LHCN-M2 (cell line): ENCODE data around the gene UCMA. TPM values are rescaled to one million over a fixed set of nuclear protein-coding genes. Genes with fewer than 3 reads are reported as not detected.
"Not testable (repeated sequence)": the region's sequence is repeated elsewhere in the genome, so short reads cannot be mapped to it uniquely, and the experiment has no call there.

Source experiments
- DNase-seq: peaks from one replicate; pipeline ENCODE4 v3.0.0-alpha.2; 2012; ENCODE audit warnings: low read depth
- polyA plus RNA-seq: library from polyadenylated mRNA; unstranded; fragments of >200 nt; gene quantifications from one replicate; pipeline ENCODE4 v1.2.1, GENCODE V29; 2012; ENCODE audit warnings: missing spikeins
- total RNA-seq: library from RNA; depleted of rRNA; stranded (reverse); fragments of >200 nt; gene quantifications from 2 replicates; pipeline ENCODE4 v1.2.3, GENCODE V29; 2014; rRNA removed

Gene UCMA, protein sequence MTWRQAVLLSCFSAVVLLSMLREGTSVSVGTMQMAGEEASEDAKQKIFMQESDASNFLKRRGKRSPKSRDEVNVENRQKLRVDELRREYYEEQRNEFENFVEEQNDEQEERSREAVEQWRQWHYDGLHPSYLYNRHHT
- not detected in 2 replicates for total RNA-seq
- not detected for polyA plus RNA-seq

DNA sequence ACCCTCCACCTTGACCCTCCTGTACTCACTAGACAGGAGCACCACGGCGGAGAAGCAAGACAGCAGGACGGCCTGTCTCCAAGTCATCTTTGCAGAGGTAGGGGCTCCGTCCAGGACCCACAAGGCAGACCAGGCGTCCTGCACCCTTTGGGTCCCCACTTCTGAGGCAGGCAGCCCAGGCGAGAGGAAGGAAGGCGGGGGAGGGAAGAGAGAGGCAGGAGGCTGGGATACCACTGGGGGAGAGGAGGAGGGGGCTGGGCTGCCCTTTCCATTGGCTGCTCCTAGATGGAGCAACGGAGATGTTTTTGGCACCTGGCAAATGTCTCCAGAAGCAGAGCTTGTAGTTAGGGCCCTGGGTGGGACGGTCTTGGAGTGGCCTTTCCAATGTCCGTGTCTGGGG, at the start of gene UCMA:
UCMA (minus strand) TSS at position 203 of the 400 bp plus-strand sequence; CDS start at position 87, 116 bp downstream.
- DNase-seq, result no peak

DNA sequence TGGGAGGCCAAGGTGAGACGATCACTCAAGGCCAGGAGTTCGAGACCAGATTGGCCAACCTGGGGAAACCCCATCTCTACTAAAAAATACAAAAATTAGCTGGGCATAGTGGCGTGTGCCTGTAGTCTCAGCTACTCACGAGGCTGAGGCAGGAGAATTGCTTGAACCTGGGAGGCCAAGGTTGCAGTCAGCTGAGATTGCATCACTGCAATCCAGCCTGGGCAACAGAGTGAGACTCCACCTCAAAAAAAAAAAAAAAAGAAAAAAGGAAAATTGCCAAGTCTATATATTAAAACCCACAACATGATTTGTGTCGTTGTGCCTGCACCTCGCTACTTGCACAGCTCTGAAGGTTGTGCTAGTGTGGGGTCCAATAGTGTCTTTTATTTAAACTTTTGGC, 48.2 kb upstream of the UCMA start:
- not testable (repeated sequence) for DNase-seq

DNA sequence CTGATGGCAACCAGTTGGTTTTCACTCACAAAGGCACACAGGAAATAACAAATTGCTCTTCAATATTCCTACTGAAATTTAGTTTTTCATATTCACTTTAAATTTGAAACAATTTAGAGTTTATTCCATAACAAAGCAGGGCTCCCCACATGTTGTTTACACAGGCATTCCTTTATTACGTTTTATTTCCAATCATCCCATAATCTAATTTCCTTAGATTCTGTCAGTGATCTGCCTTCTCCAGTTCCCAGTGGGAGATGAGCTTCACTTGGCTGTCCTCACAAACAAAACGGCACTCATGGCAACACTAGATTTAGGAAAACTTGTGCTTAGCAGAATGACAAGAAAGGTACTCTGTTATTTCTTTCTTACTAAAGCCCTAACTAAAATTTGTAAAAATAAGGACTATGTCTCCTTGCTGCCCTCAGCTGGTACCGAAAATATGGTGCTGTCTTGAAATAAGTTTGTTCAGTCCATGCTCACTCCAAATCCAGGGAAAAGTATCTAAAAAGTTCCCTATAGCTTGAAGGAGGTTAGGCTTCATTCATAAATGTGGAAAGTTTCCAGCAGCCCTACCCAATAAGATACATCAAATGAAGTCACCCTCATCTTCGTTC, 42.7 kb upstream of the UCMA start:
- peak; percentile 4 for DNase-seq

DNA sequence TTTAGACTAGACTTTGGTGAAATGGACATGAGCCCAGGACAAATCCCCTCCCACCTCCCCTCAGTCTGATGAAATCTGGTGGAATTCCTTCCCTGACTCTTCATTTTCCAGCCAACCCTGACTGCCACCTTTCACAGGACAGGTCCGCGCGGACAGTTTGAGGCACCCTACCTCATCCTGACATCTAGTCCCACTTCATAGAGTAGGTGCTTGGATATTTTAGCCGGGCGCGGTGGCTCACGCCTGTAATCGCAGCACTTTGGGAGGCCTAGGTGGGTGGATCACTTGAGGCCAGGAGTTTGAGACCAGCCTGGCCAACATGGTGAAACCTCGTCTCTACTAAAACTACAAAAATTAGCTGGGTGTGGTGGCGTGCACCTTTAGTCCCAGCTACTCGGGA, 42.0 kb upstream of the UCMA start:
- not testable (repeated sequence) for DNase-seq

DNA sequence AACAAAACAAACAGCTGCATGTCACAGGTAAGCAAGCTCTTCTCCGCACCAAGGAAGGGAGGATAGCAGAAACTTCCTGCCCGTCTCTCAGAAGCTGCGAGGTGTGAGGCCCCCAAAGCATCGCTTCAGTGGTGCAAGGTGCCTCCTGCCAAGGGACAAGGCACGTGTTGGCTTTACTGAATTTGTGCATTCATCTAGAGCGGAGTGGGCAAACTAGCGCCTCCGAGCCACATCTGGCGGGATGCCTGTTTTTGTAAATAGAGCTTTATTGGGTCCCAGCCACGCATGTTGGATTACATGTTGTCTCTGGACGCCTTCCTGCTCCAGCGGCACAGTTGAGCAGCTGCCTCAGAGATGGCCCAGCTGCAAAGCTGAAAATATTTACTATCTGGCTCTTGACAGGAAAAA, 38.0 kb upstream of the UCMA start:
- DNase-seq, result peak; percentile 18

DNA sequence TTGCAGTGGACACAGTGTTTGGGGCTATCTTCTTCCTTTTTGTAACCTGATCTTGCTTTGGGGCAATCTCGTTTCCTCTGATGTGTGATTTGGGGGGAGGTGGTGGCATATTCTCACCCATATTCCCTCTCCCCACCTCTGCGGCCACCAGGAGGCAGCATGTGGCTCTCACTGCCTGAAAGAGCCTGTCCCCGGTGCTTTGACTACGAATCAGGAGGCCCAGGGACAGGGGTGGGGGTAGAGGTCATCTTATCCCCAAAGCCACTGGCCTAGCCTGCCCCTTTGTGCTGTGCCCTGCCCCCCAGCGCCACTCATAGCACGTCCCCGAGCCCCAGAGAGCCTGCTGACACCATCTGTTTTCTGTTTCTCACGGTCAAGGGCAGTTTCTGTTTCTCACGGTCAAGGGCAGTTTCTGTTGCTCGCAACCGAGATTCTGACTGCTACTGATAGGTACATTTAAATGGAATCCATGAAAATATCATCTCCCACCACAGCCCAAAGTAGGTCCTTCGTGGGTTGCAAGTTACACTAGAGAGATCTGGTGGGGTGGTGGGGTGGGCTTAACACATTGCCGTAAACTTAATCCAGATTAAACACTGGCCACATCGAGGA, 37.5 kb upstream of the UCMA start:
- DNase-seq, result no peak

DNA sequence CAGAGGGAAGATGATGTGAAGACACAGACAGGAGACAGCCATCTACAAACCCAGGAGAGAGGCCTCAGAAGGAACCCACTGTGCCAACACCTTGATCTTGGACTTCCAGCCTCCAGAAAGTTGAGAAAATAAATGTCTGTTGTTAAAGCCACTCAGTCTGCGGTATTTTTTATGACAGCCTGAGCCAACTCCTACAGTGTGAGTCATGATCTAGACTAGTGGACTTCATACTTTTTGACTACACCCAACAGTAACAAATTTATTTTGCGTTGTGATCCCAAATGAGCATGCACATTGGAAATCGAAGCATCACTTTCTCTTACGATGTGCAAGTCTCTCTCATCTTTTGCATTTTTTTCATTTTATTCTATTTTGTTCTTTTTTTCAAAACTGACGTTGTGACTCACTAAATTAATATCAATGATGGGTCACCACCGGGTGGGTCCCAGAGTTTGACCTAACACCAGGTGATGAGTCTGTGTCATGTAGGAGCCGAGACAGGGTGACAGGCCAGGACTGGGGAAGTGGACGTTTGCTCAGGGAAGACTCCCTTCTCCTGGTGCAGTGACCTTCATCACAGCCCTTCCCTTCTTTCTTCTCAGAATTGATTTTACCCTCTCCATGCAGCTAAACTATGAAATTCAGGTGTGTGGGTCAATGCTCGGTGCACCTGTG, 36.8 kb upstream of the UCMA start:
- peak; percentile 53 for DNase-seq

DNA sequence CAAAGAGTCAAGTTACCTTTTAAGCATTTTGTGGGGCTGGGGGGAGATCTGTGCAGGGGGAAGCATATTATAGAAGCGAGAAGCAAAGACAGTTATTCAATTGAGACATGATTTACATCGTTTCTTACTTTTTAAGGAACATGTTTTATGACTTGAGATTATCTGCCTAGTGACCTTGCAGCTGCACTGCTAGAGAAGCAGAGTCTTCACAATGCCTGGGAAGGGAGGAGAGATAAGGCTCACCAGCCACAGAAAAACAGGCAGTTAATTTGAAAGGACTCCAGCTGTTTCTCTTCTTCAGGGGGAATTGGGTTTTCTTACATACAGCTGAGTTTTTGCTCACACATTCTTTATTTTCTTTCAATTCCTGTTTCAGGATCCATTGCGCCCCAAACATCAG, 34.7 kb upstream of the UCMA start:
- DNase-seq, result peak; percentile 6

DNA sequence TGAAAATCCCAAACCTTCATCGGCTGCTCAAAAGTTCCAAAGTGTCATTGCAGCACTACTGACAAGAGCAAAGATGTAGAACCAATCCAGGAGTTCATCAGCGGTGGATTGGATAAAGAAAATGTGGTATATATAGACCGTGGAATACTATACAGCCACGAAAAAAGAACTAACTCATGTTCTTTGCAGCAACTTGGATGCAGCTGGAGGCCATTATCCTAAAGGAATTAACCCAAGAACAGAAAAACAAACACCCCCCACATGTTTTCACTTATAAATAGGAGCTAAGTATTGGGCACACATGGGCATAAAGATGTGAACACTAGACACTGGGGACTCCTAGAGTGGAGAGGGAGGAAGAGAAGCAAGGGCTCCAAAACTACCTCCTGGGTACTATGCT, 34.1 kb upstream of the UCMA start:
- DNase-seq, result no peak

DNA sequence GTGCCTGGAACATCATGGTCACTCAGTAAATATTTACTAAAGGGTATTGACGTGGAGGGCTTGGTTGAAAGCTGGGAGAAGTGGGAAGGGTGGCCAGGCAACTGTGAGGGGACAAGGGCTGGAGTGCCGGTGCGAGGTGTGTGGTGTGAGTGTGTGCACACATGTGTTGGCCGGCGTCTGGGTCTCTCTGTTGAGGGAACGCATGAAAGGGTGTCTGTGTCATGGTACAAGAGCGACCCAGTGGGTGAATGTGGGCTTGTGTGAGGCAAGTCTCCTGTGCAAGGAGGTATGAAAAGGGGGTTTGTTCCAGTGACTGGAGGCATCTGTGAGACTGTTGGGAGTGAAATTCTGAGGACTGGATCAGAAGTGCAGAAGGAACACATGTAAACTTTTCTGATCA, 29.4 kb upstream of the UCMA start:
- DNase-seq, result no peak

DNA sequence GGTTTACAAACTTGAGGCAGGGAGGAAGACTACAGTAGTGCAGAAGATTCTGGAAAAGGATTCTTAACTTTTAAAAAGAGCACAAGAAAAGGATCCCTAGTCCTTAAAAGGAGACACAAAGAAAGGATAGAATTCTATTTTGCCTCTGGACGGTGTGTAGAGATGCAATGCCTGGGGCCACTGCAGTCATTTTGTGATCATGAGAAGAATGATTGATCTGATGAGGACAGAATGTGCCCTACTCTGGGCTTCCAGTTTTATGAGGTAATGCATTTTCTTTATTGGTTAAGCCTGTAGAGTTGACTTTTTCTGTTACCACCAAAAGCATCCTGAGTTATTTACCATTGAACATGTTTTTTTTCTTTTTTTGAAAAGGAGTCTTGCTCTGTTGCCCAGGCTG, 28.3 kb upstream of the UCMA start:
- no peak for DNase-seq

DNA sequence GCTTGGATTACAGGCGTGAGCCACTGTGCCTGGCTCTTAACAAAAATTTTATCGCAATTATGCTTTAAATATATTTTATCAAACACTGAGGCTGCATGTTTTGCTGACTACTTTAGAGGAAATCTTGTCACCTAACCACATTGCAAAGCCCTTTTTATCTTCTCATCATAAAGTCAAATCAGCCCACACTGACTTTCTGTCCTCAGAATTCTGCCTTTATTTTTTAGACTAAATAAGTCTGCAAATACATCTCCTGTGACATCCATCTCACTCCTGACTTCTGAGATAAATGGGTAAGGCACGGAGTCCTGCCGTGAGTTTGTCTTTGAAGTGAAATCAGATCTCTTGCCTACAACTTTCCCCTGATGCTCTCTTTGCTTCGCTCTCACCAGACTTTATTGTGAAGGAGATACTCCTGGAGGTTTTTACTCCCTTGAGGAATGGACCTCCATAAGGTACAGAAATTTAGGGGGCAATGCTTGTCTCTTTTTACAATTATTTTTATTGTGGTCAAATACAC, 23.5 kb upstream of the UCMA start:
- DNase-seq, result no peak

DNA sequence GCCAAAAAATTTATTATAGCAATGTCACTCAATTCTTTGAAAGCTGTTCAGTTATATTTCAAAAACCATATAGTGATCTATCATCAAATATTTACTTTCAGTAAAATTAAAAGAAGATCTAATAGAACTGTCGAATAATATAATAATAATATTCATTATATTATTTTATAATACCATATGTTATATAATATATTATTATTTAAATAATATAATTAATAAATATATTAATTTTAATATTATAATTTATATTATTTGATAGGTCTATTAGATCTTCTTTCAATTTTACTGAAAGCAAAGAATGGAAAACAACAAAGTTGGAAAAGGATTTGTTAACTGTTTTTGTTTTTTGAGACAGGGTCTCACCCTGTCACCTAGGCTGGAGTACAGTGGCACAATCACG, 22.5 kb upstream of the UCMA start:
- no peak for DNase-seq

DNA sequence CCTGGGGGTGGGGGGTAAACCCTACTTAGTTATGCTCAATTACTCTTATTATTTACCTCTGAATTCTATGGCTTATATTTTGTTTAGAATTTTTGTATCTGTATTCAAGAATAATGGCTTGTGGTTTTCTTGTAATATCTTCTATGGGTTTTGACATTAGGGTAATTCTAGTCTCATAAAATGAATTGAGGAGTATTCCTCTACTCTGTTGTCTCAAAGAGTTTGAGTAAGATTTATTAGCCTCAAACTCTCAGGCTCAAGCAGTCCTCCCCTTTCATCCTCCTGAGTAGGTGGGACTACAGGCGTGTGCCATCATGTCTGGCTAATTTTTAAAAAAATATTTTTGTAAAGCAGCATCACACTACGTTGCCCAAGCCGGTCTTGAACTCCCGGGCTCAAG, 19.6 kb upstream of the UCMA start:
- no peak for DNase-seq

DNA sequence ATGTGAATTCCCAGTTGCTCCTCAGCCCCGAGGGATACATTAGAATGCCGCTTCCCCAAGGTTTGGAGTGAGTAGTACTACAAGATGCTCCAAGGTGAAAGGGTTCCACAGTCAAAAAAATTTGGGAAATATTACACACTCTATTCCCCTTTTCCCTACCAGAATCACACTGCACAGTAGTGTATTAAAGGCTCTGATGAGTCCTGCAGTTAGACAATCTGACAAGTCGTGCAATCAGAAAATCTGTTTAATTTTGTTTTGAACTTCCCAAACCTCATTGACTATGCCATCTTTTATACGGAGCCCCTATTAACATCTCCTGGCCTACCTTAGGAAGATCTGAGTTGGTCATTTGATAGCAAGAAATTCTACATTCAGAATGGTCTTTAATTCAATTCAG, 13.6 kb upstream of the UCMA start:
- DNase-seq, result no peak

DNA sequence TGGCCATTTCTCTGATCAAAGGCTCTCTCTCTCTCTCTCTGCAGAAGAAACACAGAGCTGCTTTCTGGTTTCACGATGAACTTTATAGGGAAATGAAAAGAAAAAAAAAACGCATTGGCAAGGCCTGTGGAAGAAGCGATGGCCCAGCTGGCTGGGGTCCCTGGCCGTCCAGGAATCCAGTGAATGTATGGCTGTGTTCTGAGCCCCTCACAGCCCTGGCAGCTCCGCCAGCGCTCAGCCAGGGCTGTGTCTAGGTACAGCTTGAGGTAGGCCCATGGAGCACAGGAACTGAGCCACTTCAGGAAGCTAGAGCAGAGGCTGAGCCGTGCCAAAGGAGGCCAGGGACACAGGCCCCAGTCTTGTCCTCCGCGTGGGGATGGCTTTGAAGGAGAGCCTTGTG, 13.1 kb upstream of the UCMA start:
- no peak for DNase-seq

DNA sequence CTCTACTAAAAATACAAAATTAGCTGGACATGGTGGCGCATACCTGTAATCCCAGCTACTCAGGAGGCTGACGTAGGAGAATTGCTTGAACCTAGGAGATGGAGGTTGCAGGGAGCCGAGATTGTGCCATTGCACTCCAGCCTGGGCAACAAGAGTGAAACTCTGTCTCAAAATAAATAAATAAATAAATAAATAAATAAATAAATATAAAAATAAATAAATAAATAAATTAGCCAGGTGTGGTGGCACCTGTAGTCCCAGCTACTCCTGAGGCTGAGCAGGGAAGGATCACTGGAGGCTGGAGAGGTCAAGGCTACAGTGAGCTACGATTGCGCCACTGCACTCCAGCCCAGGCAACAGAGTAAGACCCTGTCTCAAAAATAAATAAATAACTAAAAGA, 8.1 kb upstream of the UCMA start:
- DNase-seq, result not testable (repeated sequence)

DNA sequence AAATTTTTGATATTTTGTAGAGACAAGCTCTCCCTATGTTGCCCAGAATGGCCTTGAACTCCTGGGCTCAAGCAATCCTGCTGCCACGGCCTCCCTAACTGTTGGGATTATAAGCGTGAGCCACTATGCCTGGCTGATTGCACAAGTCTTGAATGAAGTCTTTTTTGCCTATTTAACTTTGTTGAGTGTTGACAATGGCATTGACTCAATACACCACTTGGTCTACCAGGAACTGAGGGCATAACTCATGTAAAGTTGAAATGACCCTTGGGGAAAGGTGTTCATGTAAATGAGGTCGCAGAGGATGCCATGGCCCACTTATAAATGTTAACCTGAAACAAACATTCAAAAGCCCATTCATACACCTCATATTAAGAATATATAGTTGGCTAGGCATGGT, 7.4 kb upstream of the UCMA start:
- DNase-seq, result no peak

DNA sequence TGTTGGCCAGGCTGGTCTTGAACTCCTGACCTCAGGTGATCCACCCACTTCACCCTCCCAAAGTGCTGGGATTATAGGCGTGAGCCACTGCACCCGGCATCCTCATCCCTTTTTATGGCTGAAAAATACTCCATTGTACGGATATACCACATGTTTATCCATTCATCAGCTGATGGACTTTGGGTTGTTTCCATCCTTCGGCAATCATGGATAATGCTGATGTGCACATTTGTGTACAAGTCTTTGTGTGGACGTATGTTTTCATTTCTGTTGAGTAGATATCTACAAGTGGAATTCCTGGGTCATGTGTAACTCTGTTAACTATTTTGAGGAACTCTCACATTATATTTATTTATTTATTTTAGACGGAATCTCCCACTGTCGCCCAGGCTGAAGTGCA, 5.7 kb upstream of the UCMA start:
- no peak for DNase-seq

DNA sequence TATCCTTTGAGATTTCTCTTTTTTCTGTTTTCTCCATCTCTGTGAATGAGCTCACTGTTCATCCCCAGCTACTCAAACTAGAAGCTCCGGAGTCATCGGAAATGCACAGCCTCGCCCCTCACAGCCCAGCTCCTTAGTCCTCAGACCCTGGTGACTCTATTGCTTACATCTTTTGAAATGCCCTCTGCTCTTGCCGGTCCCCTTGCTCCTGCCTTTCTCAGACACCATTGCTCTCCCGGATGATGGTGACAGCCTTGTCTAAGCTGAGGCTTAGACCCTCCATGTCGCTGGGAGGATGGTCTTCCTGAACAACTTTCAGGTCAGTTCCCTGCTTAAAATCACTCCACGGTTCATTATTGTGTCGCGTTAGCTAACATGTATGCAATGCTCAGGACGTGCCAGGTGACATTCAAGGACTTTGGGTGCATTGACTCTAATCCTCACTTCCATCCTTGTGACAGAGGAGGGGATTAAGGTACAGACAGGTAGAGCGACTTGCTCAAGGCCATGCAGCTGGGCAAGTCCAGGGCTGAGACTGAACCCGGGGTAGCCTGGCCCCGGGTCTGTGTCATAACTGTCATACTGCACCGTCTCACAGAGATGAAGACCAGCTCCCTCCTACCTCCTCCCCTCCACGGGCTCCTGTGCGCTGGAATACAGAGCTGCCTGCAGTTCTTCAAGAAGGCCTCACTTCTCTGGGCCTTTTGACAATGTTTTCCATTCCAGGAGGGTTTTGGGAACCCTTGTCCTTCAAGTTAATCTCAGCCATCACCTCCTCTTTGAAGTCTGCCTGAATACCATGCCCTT, 4.3 kb upstream of the UCMA start:
- no peak for DNase-seq

DNA sequence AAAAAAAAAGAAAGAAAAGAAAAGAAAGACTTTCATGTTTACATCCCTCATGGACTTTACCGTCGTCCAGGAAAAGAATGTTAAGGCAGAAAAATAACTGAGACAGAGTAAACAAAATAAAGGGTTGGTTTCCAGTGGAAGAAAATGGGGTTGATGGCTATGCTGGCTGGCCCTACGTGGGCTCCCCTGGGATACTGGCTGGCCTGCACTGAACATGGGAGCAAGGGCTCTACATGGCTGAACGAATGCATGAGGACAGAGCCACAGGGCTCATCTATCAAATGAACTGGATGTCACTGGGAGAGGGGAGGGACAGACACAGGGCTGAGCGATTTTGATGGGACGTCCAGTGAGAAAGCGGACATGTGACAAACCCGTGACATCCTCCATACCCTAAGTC, 2.5 kb upstream of the UCMA start:
- DNase-seq, result no peak

DNA sequence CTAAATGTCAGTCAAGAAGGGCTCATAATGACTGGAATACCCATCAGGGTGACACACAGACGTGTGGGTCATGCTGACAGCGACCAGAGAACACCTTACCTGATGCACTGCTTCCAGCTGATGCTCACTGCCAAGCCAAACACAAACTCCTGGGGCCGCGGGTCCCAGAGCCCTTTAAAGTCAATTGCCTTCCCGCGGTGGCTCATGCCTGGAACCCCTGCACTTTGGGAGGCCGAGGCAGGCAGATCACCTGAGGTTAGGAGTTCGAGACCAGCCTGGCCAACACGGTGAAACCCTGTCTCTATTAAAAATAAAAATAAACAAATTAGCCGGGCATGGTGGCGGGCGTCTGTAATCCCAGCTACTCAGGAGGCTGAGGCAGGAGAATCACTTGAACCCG, 562 bp upstream of the UCMA start:
- DNase-seq, result not testable (repeated sequence)
